B cell (primary cell): ENCODE results near the gene FAM118A.

ENCODE experiments used
- CTCF ChIP-seq: fragments of 200-600 bp; IDR thresholded peaks from one replicate; pipeline ENCODE4 v1.8.0; 2022; ENCODE audit warnings: antibody characterized with exemption, mild to moderate bottlenecking
- EZH2 ChIP-seq: IDR thresholded peaks from 2 replicates; pipeline ENCODE4 v1.6.1; 2012; ENCODE audit warnings: borderline replicate concordance, low read depth, mild to moderate bottlenecking, moderate library complexity, low read length; ENCODE audit not compliant: insufficient read depth, poor library complexity, severe bottlenecking

- TF ChIP-seq CTCF, result no peak
- no peak for TF ChIP-seq EZH2
These were observed 29.1 kb downstream of the FAM118A start for GRCh38 chr22:45338795-45339194.
